Heart left ventricle (tissue), 13 donors: ENCODE data around the gene CAPN9.

Experiments
- CTCF ChIP-seq, 12 donors: fragments of 200-600 bp; sonication (generic) in 4 of 12; IDR thresholded peaks; one replicate each; pipeline versions ENCODE4 v1.5.0 to v1.8.0; 2018 to 2022; ENCODE audit warnings: antibody characterized with exemption in 12 of 12, mild to moderate bottlenecking in 5 of 12
- POLR2A ChIP-seq, 2 donors: fragments of 450-650 bp; IDR thresholded peaks; one replicate each; pipeline ENCODE4 v1.6.1; 2017; ENCODE audit warnings: antibody characterized with exemption in 2 of 2, mild to moderate bottlenecking in 2 of 2, moderate library complexity in 2 of 2
- donor health status: ischemic (EF 13 %, LVEDD 7.1; RV severe dilation, severe dysfunction).
- donor health status: DM: no; HTN: yes; CAD: no.
- donor health status: DM: no; HTN: no; CAD: no.
- donor health status: ischemic (EF 25% LVEDD 6.9; RV normal size, moderate dysfunction).
- donor health status: ischemic (EF 25% LVEDD 5.7; RV mildly dilated, moderate dysfunction).
- donor health status: ischemic (EF 35%, LVEDD 5.7; RV mildly dilated, moderate dysfunction).
- donor health status: nonischemic (EF 11% LVEDD 7.7; RV severe dilation, severe dysfunction).
- donor health status: DM: yes; HTN: yes; CAD: no.
- donor health status: PGD.
- donor health status: ischemic (EF 29% LVEDD 5.4; RV normal size, mild dysfunction).
- donor health status: nonischemic (EF 23%, LVEDD 6.1; RV moderate dilation, normal function).

- no peak for TF ChIP-seq POLR2A (IDR thresholded peaks at IDR 0.05)
- TF ChIP-seq CTCF (IDR thresholded peaks at IDR 0.05) = no peak
Measured at GRCh38 chr1:230747127-230747730, at the start of gene CAPN9.
